H1 (cell line): ENCODE measurements around the gene APEH. TPM values are rescaled to one million over a fixed set of nuclear protein-coding genes. Genes with fewer than 3 reads are reported as not detected.

Experiments
- CTCF ChIA-PET: fragments of 300-600 bp; sonication (Branson Sonifier 250); formaldehyde crosslinking; loops from one replicate; lab custom pipeline; 2021; ENCODE audit not compliant: partially characterized antibody; lab: Charles Lee
- POLR2A ChIA-PET: fragments of 300-600 bp; sonication (Branson Sonifier 250); formaldehyde crosslinking; loops from one replicate; lab custom pipeline; 2021; ENCODE audit warnings: inconsistent platforms; ENCODE audit not compliant: partially characterized antibody; lab: Charles Lee
- DNase-seq, 2 experiments: peaks; one replicate each; pipeline versions ENCODE4 v3.0.0 to v3.0.0-alpha.2; 2010 to 2022; ENCODE audit warnings: low spot score in 2 of 2, low read depth in 1 of 2, mixed read lengths in 1 of 2
- FAIRE-seq: peaks from 2 replicates; lab custom pipeline; 2011; peaks lifted over from hg19 to GRCh38; lab: Jason Lieb, UNC
- H2AFZ ChIP-seq: 2 replicates; pipeline ENCODE4 v1.8.1; 2012; ENCODE audit warnings: low read length, inconsistent platforms
- H2AK5ac ChIP-seq: 2 replicates; pipeline ENCODE4 v1.6.1; 2013; ENCODE audit warnings: low read depth, low read length
- H2BK120ac ChIP-seq: replicated peaks from 2 replicates; pipeline ENCODE3; 2013; ENCODE audit warnings: low read depth, low read length, inconsistent platforms
- H2BK12ac ChIP-seq: 2 replicates; pipeline ENCODE4 v1.6.1; 2013; ENCODE audit warnings: low read depth, low read length
- H2BK15ac ChIP-seq: 2 replicates; pipeline ENCODE4 v1.6.1; 2013; ENCODE audit warnings: low read length
- H2BK20ac ChIP-seq: 2 replicates; pipeline ENCODE4 v1.6.1; 2013; ENCODE audit warnings: low read length
- H2BK5ac ChIP-seq: 2 replicates; pipeline ENCODE4 v1.6.1; 2013; ENCODE audit warnings: low read depth, low read length
- H3K14ac ChIP-seq: 2 replicates; pipeline ENCODE4 v1.6.1; 2013; ENCODE audit warnings: inconsistent platforms; ENCODE audit not compliant: insufficient read length
- H3K18ac ChIP-seq: 2 replicates; pipeline ENCODE4 v1.6.1; 2013; ENCODE audit warnings: low read length; ENCODE audit errors: extremely low read depth
- H3K23ac ChIP-seq: 2 replicates; pipeline ENCODE4 v1.6.1; 2013; ENCODE audit warnings: inconsistent platforms; ENCODE audit not compliant: insufficient read length
- H3K23me2 ChIP-seq: 2 replicates; pipeline ENCODE4 v1.6.1; 2013; ENCODE audit warnings: low read depth, low read length
- H3K27ac ChIP-seq: 2 replicates; pipeline ENCODE4 v1.6.1; 2011; ENCODE audit warnings: low read depth, low read length, inconsistent platforms
- H3K27me3 ChIP-seq, 4 experiments: replicated peaks in 1 of 4; 1 replicate in 1 of 4; 2 replicates in 3 of 4; pipeline versions ENCODE4 v1.6.1 to v1.8.1; 2011 to 2013; ENCODE audit warnings: low read length in 3 of 4, mild to moderate bottlenecking in 3 of 4, inconsistent platforms in 2 of 4, mixed read lengths in 2 of 4, moderate library complexity in 1 of 4; ENCODE audit not compliant: control insufficient read depth in 3 of 4, insufficient read depth in 3 of 4; ENCODE audit errors: extremely low read depth in 1 of 4
- H3K36me3 ChIP-seq, 4 experiments: 2 replicates each; pipeline versions ENCODE4 v1.6.1 to v1.8.1; 2011 to 2013; ENCODE audit warnings: mild to moderate bottlenecking in 4 of 4, low read length in 3 of 4, moderate library complexity in 2 of 4, control low read depth in 1 of 4, inconsistent platforms in 1 of 4; ENCODE audit not compliant: insufficient read depth in 4 of 4, control insufficient read depth in 2 of 4
- H3K4ac ChIP-seq: replicated peaks from 2 replicates; pipeline ENCODE3; 2013; ENCODE audit warnings: low read length, low read depth, mixed read lengths, inconsistent platforms; ENCODE audit not compliant: insufficient read length
- H3K4me1 ChIP-seq, 4 experiments: replicated peaks in 1 of 4; 1 replicate in 1 of 4; 2 replicates in 3 of 4; pipeline versions ENCODE4 v1.6.1 to v1.8.1; 2011 to 2013; ENCODE audit warnings: low read length in 3 of 4, inconsistent platforms in 2 of 4, mixed read lengths in 1 of 4; ENCODE audit not compliant: insufficient read depth in 4 of 4, control insufficient read depth in 3 of 4
- H3K4me2 ChIP-seq, 2 experiments: 2 replicates each; pipeline versions ENCODE4 v1.6.1 to v1.8.1; 2011 to 2013; ENCODE audit warnings: low read depth in 2 of 2, low read length in 2 of 2, control low read depth in 1 of 2, inconsistent platforms in 1 of 2, mild to moderate bottlenecking in 1 of 2; ENCODE audit not compliant: insufficient read depth in 1 of 2
- H3K4me3 ChIP-seq, 4 experiments: fragments of 200-600, 300-600 bp in 1 of 4; sonication (generic), shearing (Covaris generic), sonication (Bioruptor Twin) in 1 of 4; 2 replicates each; pipeline versions ENCODE4 v1.5.1 to v1.8.1; 2011 to 2016; ENCODE audit warnings: low read length in 4 of 4, low read depth in 3 of 4, control low read depth in 2 of 4, inconsistent platforms in 2 of 4, mild to moderate bottlenecking in 2 of 4, mixed read lengths in 1 of 4, moderate library complexity in 1 of 4; ENCODE audit not compliant: insufficient read depth in 2 of 4; ENCODE audit errors: extremely low read depth in 1 of 4
- H3K56ac ChIP-seq: replicated peaks from 2 replicates; pipeline ENCODE3; 2013; ENCODE audit warnings: low read depth, mild to moderate bottlenecking, mixed read lengths, low read length, inconsistent platforms; ENCODE audit not compliant: insufficient read length
- H3K79me1 ChIP-seq: 2 replicates; pipeline ENCODE4 v1.6.1; 2013; ENCODE audit warnings: low read depth, low read length, control low read depth
- H3K79me2 ChIP-seq, 2 experiments: 2 replicates each; pipeline versions ENCODE4 v1.6.1 to v1.8.1; 2012 to 2013; ENCODE audit warnings: low read length in 2 of 2, mild to moderate bottlenecking in 2 of 2, inconsistent platforms in 1 of 2; ENCODE audit not compliant: insufficient read depth in 2 of 2, control insufficient read depth in 1 of 2
- H3K9ac ChIP-seq, 4 experiments: replicated peaks in 1 of 4; 1 replicate in 1 of 4; 2 replicates in 3 of 4; pipeline versions ENCODE4 v1.6.1 to v1.8.1; 2011 to 2013; ENCODE audit warnings: low read depth in 3 of 4, low read length in 3 of 4, control low read depth in 2 of 4, mild to moderate bottlenecking in 2 of 4, moderate library complexity in 2 of 4, inconsistent platforms in 1 of 4; ENCODE audit errors: extremely low read depth in 1 of 4
- H3K9me3 ChIP-seq, 2 experiments: 2 replicates each; pipeline versions ENCODE4 v1.6.1 to v1.8.1; 2012 to 2013; ENCODE audit warnings: mild to moderate bottlenecking in 2 of 2, moderate library complexity in 2 of 2, control low read depth in 1 of 2, inconsistent platforms in 1 of 2, low read depth in 1 of 2, low read length in 1 of 2, mixed read lengths in 1 of 2; ENCODE audit not compliant: insufficient read depth in 2 of 2
- H4K20me1 ChIP-seq, 2 experiments: replicated peaks in 1 of 2; 2 replicates each; pipeline versions ENCODE3 to v1.8.1; 2011 to 2013; ENCODE audit warnings: inconsistent platforms in 2 of 2, low read length in 2 of 2, mild to moderate bottlenecking in 1 of 2; ENCODE audit not compliant: insufficient read depth in 2 of 2, control insufficient read depth in 1 of 2
- H4K5ac ChIP-seq: 2 replicates; pipeline ENCODE4 v1.6.1; 2013; ENCODE audit warnings: low read length, low read depth, mixed read lengths, inconsistent platforms; ENCODE audit not compliant: insufficient read length
- H4K8ac ChIP-seq: 2 replicates; pipeline ENCODE4 v1.8.0; 2013; ENCODE audit warnings: mild to moderate bottlenecking, moderate library complexity, low read length, inconsistent platforms; ENCODE audit not compliant: insufficient read depth; ENCODE audit errors: extremely low read depth
- H4K91ac ChIP-seq: replicated peaks from 2 replicates; pipeline ENCODE3; 2013; ENCODE audit warnings: low read length, mixed read lengths, inconsistent platforms; ENCODE audit not compliant: insufficient read length
- BACH1 ChIP-seq: IDR thresholded peaks from 2 replicates; pipeline ENCODE4 v1.6.1; 2012; ENCODE audit warnings: low read length, improper control_type of control experiment
- CEBPB ChIP-seq: IDR thresholded peaks from 2 replicates; pipeline ENCODE4 v1.6.1; 2012; ENCODE audit warnings: low read depth, low read length
- CTCF ChIP-seq, 3 experiments: IDR thresholded peaks; 1 replicate in 2 of 3; 2 replicates in 1 of 3; pipeline versions ENCODE4 v1.5.1 to v1.6.1; 2011; ENCODE audit warnings: low read length in 3 of 3, mild to moderate bottlenecking in 3 of 3, inconsistent platforms in 2 of 3, low read depth in 1 of 3, moderate library complexity in 1 of 3; ENCODE audit not compliant: insufficient read depth in 1 of 3; ENCODE audit errors: control extremely low read depth in 1 of 3
- RAD21 ChIP-seq, 2 experiments: IDR thresholded peaks in 1 of 2; conservative IDR thresholded peaks in 1 of 2; 2 replicates each; pipeline ENCODE4 v1.6.1; 2011; ENCODE audit warnings: low read depth in 2 of 2, low read length in 2 of 2, improper control_type of control experiment in 1 of 2, inconsistent platforms in 1 of 2, mild to moderate bottlenecking in 1 of 2, moderate library complexity in 1 of 2
- RXRA ChIP-seq: IDR thresholded peaks from 2 replicates; pipeline ENCODE4 v1.6.1; 2011; ENCODE audit warnings: low read depth, mild to moderate bottlenecking, low read length, moderate library complexity; ENCODE audit not compliant: insufficient read depth
- TEAD4 ChIP-seq: IDR thresholded peaks from 2 replicates; pipeline ENCODE4 v1.6.1; 2012; ENCODE audit warnings: low read depth, low read length, inconsistent platforms, mixed read lengths
- WGBS, 2 experiments: shearing (Covaris generic) in 1 of 2; methylation state at CpG; one replicate each; pipeline versions ENCODE4 v1.1.6 to v1.1.7; 2013 to 2015; ENCODE audit warnings: low lambda C conversion rate in 2 of 2, mixed read lengths in 2 of 2, inconsistent platforms in 1 of 2, low coverage in 1 of 2, missing lambda C conversion rate in 1 of 2; ENCODE audit not compliant: insufficient replicate concordance in 2 of 2, insufficient coverage in 1 of 2, insufficient read length in 1 of 2; ENCODE audit errors: extremely low coverage in 1 of 2, missing lambda C conversion rate in 1 of 2; 5-methylcytosine and 5-hydroxymethylcytosine counted together
- polyA plus RNA-seq, 7 experiments: library from polyadenylated mRNA; depleted of rRNA in 3 of 7; stranded (reverse) in 5 of 7; unstranded in 2 of 7; fragments of >200 nt in 5 of 7; fragments of 200-250 nt in 2 of 7; gene quantifications; 1 replicate in 5 of 7; 2 replicates in 1 of 7; 4 replicates in 1 of 7; pipeline versions ENCODE4 v1.2.1 to v1.2.3, GENCODE V29; 2011 to 2013; ENCODE audit warnings: missing spikeins in 2 of 7, mixed read lengths in 2 of 7
- total RNA-seq: library from RNA; stranded (reverse); fragmentation: NEBNext Ultra II Directional; extraction: Animal tissue kit (Norgen Biotek cat#: 25700); gene quantifications from 2 replicates; pipeline ENCODE4 v1.2.1, GENCODE V29; 2021

APEH gene
- total and polyA plus RNA-seq, 2 of the 8 experiments (the other 6 are each of a cell fraction or from before 2014, with no cell fraction given) = 222 to 260 TPM

- no peak overlapping the region for H3K14ac ChIP-seq
- peak in 1 of 2 experiments; percentile 86 for DNase-seq
- no peak for FAIRE-seq
- H3K18ac ChIP-seq = no peak overlapping the region; the same call in 1 of the 2 replicates
- H3K79me2 ChIP-seq = no peaks in the 10 kb centered on the region
- no peak overlapping the region; a peak in 1 of 4 replicates for H3K4me2 ChIP-seq
- H2BK5ac ChIP-seq = peak overlapping the region; percentile 35
- peaks cover 0 to 9% (median 5%) of the 10 kb centered on the region in 4 experiments; a peak in 5 of 7 replicates for H3K4me1 ChIP-seq
- H3K56ac ChIP-seq = no peak overlapping the region
- H3K27ac ChIP-seq = no peak overlapping the region
- H3K36me3 ChIP-seq = peaks cover 4 to 5% (median 5%) of the 10 kb centered on the region in 4 experiments; a peak in 5 of 8 replicates
- no peak overlapping the region for H4K5ac ChIP-seq
- H3K23me2 ChIP-seq = no peaks in the 10 kb centered on the region
- H2AK5ac ChIP-seq = no peak overlapping the region
- peak overlapping the region; percentile 75; the same call in 1 of the 2 replicates for H2BK12ac ChIP-seq
- H3K9me3 ChIP-seq = no peaks in the 10 kb centered on the region
- no peak overlapping the region for H3K23ac ChIP-seq
- 0 out of 2 replicates have a peak overlapping the region, but pooled peaks have one; percentile 1 for H2BK15ac ChIP-seq
- 87% methylated on average over 21 of the region's 21 CpGs; no CpG with 5 or more reads in 1 of the 2 experiments for WGBS, 2 experiments
- peaks cover 8 to 15% of the 10 kb centered on the region in 2 experiments for H4K20me1 ChIP-seq
- H3K4ac ChIP-seq = no peak overlapping the region
- H4K91ac ChIP-seq = no peak overlapping the region
- H3K79me1 ChIP-seq = no peaks in the 10 kb centered on the region
- CTCF ChIA-PET = interaction anchor here (0.5 to 9.7 kb wide), 65 partner anchors 10 to 563 kb away, joined by 3 to 127 read pairs (median 4); partner anchors contain the start of genes AMIGO3, INKA1, MST1 and MST1R
- no peak overlapping the region for H3K4me3 ChIP-seq
- no peak overlapping the region for H4K8ac ChIP-seq
- H3K9ac ChIP-seq = 0 out of 7 replicates have a peak overlapping the region, but pooled peaks of 1 of the 4 experiments have one; percentile 2
- no peaks in the 10 kb centered on the region for H3K27me3 ChIP-seq
- TF ChIP-seq RXRA (0 out of 2 replicates have a peak, but pooled peaks have one; percentile 47), BACH1 (no peak), TEAD4 (peak; percentile 89), CEBPB (no peak), CTCF (IDR thresholded peaks at IDR 0.05; ENCODE audit: control extremely low read depth in 1 of 3, insufficient read depth in 1 of 3, low read depth in 1 of 3, low read length in 3 of 3) (peak in 2 of 3 experiments; percentile 82 to 83; a peak in 3 of 4 replicates), RAD21 (IDR thresholded peaks at IDR 0.05 in 1 of 2, conservative IDR thresholded peaks at IDR 0.05 in 1 of 2; ENCODE audit: low read depth in 2 of 2, low read length in 2 of 2) (peak; percentile 42 to 62)
- no peak overlapping the region for H2BK20ac ChIP-seq
- H2BK120ac ChIP-seq = no peak overlapping the region
- H2AFZ ChIP-seq = no peak overlapping the region
- POLR2A ChIA-PET = interaction anchor here (0.6 to 5.7 kb wide), 12 partner anchors 10 to 272 kb away, joined by 3 to 57 read pairs (median 3); partner anchors contain the start of genes AMIGO3, NICN1 and RBM6
Observed at GRCh38 chr3:49701388-49702077, 27.4 kb downstream of the APEH start.
